ENCODE data around the gene LIN28B.
"Not testable (repeated sequence)": the region's sequence is repeated elsewhere in the genome, so short reads cannot be mapped to it uniquely, and the experiment has no call there.

LIN28B gene

DNA sequence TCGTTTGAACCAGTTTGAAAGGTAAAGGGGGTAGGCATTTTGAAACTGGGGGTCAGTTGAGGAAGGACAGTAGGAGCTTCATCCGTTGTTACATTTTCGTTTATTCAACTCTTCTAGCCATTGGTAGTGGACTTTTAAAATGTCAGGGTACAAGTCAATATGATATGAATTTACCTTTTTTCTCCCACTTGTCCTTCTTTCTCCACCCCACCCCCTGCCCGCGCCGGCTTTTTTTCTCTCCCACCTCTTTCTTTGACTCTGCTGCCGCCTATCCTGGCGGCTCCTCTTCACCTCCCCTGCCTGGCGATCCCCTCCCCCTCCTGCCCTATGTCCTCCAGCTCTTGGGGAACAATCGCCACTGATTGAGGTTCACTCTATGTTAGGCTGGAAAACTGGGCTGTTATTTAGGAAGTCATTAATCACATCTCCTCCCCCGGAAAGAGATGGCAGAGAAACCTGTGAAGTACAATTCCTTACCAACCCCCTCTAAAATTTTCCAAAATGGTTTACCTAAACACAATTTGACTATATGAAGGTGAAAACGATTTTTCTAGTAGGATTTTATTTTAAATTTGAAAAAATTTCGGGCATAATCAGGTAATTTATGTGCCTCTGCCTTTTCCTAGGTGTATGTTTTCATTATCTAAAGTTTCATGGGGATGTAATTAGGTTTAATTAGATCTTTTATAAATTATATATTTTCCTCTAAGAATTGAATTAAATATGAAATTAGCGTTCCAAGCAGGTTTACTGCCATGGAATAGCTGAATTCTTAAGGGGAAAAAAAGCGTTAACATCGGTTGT lies 778 bp upstream of the LIN28B start:
- no peak for DNase-seq (ENCODE audit: low read depth in 2 of 2)

DNA sequence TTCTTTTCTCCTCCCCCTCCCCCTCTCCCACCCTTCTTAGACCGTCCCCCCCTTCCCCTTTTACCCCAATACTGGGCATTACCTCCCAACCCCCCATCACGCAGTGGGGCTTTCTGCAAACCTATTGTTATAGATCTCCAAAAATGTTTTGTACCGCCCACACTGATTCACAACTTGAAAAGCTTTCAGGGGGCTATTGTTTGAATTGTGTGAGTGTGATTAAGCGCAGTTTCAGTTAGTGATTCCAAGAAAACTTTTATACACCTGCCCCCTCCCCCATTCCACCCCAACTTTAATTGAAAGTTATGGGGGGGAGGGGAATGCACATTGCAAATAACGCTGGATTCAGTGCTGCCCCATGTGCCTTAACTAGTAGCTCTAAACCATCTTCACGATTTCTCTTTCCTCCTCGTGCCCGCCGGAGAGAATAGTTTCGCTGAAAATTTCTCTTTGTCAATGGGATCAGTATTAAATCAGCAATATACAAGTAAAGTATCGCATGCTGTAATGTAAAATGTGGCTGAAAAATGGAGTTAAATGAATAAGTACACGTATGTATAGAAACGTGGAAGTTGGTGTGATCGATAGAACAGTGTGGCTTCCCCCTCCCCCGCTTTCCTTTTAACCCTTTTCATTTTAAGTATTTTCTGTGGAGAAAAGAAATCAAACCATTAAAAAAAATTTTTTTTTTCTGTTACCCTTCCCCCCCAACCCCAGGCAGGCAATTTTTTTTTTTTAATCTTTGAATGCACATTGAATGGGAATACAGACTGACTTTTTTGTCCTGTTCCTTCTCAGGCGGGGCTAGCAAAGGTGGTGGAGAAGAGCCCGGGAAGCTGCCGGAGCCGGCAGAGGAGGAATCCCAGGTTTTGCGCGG lies 632 bp downstream of the LIN28B start:
- no peak for DNase-seq (ENCODE audit: low read depth in 2 of 2)

DNA sequence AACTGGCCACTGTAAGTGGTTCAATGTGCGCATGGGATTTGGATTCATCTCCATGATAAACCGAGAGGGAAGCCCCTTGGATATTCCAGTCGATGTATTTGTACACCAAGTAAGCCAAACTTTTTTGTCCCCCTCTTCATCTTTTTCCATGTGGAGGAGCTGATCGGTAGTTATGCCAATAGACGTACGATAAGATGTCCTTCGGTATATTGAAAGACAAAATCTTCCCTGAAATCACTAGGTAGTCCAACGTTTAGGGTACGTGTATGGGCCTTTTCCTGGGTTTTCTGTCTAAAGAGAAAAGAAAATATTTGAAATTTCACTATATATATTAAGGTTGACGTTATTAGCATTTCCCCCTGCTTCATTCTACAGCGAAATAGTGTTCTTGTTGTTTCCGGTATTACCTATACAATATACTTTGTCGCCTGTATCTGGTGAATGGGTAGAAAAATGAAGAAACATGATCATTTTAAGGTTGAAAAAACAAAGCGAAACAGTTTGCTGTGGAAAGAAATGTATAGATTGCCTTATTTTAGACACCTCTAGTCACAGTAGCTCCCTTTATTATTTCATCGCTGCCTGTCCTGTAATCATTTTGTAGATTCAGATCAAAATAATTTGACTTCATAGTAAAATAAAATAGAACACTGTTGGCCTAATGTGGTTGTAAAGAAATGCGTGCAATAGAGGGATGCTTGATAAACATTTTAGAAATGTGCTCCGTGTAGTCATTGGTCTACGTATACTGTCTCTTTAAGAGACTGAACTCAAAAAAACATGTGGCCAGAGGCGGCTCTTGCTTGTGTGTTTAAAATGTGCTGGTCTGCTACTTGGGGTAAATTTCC lies 1.5 kb downstream of the LIN28B start:
- DNase-seq (ENCODE audit: low read depth in 2 of 2), result no peak

DNA sequence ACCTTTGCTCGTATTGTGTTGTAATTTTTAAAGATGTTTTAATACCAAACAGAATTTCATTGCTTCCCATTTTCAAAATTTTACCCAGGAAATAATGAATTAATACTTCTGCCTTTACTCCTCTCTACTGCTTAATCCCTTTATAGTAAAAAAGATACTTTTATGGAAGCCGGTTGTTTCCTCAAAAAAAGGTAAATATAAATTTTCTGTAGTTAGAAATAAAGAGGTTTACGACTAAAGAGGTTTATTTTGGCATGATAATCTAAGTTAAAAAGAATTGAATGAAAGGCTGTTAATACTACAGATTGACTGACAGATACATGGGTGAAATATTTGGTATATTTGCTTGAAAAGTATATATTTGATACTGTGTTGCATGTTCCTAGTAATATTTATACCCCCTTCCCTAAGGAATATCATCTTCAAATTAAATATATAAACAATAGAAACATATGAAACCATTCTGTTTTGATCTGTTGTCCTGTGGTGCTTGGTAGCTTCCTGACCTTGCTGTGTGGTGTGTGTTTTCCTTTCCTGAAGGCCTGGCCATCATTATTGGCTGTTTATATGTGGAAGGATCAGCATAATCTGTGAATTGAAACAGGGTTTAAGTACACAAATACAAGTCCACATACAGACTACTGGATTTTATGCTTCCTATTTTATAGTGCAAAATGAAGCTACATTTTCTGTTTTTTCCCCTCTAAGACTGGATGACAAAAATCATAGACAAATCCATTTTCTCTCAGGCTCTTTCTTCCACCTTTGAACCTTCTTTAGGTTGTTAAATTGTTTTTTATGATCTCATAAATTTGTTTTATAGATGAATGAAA lies 2.3 kb downstream of the LIN28B start:
- DNase-seq (ENCODE audit: low read depth in 2 of 2), result no peak

DNA sequence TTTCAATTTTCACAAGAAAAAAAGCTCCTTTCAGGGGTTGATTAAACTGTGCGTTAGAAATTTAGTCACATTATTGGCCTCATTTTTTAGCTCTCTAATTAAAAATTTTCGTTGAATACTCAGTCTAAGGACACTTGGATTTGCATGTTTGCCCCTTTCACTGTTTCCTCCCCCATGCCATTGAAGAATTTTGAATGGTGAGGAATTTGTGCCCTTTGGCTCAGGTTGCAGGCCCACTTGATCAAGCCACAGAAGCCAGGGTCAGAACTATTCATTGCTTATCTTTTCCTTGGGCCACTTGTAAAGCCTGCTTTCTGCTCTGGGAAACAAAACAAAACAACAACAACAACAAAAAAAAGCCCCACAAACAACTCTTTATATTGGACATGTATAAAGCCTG lies 12.2 kb downstream of the LIN28B start:
- DNase-seq (ENCODE audit: low read depth in 2 of 2), result no peak

DNA sequence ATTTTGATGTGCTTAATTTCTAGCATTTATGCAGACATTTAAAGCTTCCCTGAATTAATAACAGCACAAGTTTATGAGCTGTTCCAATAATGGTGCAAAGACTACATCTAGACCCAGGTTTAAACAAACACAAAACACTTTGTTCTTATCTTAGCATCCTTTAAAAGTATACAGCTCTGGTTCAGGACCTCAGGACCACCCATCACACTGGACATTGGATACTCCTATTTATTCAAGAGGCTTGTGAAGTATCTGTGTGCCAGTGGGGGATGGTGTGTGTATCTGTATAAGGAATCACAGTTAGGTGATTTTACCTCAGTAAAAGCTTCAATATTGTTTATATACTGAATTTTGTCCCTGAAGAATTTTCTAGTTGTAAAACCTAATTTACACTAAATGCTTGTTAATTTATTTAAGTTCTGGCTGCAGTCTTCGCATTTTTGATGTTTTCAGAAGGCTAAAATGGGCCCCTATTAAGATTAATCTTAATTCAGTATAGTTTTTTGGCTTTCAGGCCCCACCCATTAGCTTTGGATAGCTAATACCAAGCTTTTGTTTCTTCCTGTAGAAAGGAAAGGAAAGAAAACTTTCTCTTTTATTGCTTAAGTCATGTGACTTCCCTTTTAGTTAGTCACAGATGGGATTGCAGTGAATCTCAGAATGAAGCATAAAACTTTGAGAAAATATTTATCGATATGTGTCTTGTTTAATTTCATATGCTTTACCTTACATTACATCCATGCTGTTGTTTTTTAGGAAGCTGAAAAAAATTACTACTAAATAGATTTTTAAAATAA lies 13.1 kb downstream of the LIN28B start:
- DNase-seq (ENCODE audit: low read depth in 2 of 2), result no peak

DNA sequence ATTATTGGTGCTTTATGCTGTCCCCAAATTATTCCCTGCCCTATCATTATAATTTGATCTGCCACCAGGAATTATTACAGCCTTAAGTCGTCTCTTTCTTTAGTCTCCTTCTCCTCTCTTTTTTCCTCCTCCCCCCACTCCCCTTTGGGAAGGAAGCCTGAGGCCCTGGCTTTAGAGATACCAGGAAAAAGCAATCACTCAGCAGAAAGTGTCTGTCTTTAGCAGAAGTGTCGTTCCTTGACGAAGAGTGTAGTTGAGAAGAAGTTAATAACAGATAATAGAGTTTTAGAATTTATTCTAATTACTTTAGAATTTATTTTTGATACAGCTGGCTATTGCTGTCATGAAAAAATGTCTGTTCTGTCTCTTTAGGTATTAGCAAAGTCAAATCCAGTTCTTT lies 16.5 kb downstream of the LIN28B start:
- no peak for DNase-seq (ENCODE audit: low read depth in 2 of 2)

DNA sequence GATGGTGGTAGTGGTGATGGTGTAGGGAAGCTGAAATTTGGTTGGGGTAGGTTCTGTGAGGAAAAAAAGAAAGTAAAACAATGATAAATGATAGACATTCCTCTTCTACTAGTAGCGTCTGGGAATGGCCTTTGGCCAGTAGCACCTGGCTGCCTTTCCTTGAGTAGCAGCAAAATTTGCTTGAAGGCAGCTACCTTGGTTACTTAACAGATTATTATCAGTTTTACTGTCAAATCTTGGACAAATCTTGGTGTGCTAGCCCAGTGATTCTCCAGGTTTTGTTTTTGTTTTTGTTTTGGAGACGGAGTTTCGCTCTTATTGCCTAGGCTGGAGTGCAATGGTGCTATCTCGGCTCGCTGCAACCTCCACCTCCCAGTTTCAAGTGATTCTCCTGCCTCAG lies 26.4 kb downstream of the LIN28B start:
- no peak for DNase-seq (ENCODE audit: low read depth in 2 of 2)

DNA sequence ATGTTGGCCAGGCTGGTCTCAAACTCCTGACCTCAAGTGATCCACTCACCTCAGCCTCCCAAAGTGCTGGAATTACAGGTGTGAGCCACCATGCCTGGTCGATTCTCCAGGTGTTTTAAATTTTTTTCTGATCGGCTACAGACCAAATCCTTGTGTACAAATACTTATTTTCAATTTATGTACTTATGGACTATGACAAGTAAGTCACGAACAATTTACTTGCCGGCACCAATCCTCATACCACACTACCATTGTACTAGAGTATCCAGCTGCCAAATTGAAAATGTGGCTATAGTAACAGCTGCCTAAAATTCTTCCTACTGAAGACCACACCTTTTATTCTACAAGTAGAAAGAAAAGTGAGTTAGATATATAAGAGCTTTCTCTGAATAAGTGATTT lies 26.9 kb downstream of the LIN28B start:
- DNase-seq (ENCODE audit: low read depth in 2 of 2), result no peak

DNA sequence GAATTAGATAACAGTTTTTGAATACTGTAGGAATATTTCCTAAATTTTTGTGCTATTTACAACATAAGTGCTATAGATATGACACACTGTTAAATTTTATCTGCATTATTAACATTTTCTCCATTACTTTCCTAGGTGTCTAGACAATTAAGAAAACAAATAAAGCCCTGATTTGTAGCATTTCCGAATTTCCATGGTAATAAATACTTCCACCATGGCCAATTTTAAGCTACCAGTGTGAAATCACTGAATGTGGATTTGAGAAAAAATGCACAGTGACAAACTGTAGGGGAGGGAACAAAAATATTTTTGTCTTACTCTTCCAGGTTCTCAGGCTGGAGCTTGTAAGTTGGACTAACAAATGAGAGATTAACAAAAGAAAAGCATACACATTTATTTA lies 27.9 kb downstream of the LIN28B start:
- no peak for DNase-seq (ENCODE audit: low read depth in 2 of 2)

DNA sequence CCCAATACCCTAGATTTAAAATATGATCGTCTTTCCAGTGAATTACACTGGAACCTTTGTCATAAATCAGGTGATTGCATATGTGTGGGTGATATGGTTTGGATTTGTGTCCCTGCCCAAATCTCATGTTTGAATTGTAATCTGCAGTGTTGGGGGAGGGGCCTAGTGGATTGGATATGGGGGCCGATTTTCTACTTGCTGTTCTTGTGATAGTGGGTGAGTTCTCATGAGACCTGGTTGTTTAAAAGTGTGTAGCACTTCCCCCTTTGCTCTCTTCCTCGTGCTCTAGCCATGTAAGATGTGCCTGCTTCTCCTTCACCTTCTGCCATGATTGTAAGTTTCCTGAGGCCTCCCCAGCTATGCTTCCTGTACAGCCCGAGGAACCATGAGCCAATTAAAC lies 29.0 kb downstream of the LIN28B start:
- DNase-seq (ENCODE audit: low read depth in 2 of 2), result not testable (repeated sequence)

DNA sequence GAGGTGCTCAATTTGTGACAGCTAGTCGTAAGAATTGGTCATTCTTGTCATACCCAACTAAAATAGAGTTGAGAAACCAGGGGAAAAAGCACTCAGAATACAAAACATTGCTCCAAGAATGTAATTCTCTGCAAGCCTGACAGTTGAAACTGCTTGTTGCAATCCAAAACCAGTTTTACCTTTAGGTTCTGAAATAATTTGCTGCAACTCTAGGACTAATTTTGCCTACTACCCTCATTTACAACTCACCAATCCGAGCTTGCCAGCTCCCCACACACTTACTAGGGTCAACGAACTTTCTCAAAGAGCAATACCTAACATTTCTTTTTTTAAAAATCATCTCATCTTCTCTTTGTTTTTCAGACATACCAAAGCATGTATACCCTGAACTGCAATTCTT lies 29.7 kb downstream of the LIN28B start:
- no peak for DNase-seq (ENCODE audit: low read depth in 2 of 2)

DNA sequence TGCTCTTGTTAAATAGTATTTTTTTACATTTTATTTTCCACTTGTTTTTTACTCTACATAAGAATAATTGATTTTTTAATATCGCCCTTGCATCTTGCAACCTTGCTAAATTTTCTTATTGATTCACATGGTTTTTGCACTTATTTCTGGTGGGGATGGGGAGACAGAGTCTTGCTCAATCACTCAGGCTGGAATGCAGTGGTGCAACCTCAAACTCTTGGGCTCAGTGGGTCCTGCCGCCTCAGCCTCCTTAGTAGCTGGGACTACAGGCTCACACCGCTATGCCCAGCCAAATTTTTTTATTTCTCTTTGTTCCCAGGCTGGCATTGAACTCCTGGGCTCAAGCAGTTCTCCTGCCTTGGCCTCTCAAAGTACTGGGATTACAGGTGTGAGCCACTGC lies 30.3 kb downstream of the LIN28B start:
- no peak for DNase-seq (ENCODE audit: low read depth in 2 of 2)

DNA sequence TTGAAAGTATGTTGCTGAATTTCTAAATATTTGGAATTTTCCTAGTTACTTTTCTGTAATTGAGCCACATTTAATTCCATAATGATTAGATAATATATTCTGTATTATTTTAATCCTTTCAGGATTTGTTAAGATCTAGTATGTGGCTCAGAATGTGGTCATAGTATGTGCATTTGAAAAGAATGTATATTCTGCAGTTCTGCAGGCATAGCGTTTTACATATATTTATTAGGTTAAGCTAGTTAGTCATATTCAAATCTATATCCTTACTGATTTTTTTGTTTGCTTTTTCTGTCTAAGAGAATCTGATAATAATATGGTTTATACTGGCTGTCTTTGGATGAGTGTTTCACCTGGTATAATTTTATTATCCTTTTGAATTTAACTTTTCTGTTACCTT lies 33.2 kb downstream of the LIN28B start:
- DNase-seq (ENCODE audit: low read depth in 2 of 2), result no peak

DNA sequence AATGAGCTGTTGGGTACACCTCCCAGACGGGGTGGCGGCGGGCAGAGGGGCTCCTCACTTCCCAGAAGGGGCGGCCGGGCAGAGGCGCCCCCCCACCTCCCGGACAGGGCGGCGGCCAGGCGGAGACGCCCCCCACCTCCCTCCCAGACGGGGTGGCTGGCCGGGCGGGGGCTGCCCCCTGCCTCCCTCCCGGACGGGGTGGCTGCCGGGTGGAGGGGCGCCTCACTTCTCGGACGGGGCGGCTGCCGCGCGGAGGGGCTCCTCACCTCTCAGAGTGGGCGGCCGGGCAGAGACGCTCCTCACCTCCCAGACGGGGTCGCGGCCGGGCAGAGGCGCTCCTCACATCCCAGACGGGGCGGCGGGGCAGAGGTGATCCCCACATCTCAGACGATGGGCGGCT lies 34.2 kb downstream of the LIN28B start:
- DNase-seq (ENCODE audit: low read depth in 2 of 2), result not testable (repeated sequence)

DNA sequence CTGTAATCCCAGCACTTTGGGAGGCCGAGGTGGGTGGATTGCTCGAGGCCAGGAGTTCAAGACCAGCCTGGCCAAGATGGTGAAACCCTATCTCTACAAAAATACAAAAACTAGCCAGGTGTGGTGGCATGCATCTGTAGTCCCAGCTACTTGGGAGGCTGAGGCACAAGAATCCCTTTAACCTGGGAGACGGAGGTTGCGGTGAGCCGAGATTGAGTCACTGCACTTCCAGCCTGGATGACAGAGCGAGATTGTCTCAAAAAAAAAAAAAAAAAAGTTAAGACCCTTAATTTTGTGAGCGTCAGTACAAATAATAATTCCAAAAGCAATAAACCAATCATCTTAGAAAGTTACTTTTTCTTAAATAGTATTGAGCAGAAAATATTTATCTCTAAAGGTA lies 36.7 kb downstream of the LIN28B start:
- not testable (repeated sequence) for DNase-seq (ENCODE audit: low read depth in 2 of 2)

DNA sequence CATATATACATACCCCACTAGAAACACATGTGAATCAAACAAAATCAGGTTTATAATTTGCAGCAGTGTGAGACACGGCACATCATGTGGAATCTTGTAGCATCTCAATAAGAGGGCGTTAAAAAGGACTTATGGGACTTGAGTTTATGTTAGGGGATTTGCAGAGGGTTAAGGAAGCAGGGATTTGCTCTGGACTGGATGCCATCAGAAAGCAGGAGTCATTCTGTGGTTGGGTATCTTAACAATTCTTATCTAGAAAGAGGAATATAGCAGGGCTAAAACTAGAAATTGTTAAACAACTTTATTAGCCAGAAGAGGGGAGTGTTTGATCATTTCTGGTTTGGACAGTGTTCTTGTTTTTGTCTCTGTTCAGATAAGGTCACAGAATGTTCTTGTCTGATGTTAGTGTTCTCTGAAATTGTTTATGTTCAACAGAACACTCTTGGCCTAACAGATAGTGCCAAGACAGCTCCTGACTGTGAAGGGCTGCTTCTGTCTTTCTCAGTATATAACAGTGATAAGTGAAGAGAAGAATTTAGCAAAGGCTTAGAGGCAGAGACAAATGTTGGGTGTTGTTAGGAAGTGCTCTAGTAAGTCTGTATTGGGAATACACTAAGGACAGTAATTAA lies 39.2 kb downstream of the LIN28B start:
- no peak for DNase-seq (ENCODE audit: low read depth in 2 of 2)

DNA sequence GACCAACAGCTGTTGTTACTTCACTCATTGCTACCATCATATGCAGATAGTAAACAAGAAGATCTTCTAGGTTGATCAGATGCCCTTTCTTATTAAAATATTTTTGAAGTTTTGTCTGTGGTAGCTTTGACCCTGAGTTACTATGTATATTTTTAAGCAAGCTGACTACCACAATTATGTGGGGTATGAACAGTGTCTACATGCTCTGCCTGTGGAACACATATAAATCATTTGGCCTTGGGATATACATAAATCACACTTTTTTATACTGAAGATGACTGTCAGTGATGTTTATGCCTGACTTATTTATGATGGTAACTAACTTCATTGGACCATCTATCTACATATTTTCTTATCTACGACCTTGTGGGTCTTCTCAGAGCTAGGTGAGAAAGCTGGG lies 44.2 kb downstream of the LIN28B start:
- no peak for DNase-seq (ENCODE audit: low read depth in 2 of 2)

DNA sequence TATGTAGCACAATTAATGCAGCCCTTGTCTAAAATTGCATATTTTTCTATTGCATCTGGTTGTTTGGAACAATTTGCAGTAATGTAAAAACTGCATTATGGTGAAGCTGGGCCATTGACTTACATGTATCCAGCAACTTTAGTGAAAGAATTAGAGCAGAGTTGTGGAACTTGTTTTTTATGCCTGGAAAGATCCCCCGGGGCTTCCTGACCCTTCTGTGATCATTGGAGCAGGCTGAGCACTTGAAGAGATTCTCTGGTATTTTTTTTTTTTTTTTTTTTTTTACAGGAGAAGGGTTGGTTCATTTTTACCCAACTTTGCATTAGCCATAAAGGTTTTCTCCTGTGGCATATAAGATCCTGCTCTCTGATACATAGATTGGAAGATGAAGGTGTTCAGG lies 45.0 kb downstream of the LIN28B start:
- no peak for DNase-seq (ENCODE audit: low read depth in 2 of 2)

DNA sequence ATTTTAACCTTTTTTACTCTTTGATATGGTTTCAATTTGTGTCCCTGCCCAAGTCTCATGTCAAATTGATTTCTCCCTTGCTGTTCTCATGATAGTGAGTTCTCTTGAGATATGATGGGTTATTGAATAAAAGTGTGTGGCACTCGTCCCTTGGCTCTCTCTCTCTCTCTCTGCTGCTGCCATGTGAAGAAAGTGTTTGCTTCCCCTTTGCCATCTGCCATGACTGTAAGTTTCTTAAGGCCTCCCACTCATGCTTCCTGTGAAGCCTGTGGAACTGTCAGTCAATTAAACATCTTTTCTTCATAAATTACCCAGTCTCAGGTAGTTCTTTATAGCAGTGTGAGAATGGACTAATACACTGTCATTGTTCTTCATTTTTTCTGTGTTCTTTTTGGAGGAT lies 48.5 kb downstream of the LIN28B start:
- no peak for DNase-seq (ENCODE audit: low read depth in 2 of 2)

Data from activated CD8-positive, alpha-beta memory T cell treated with anti-CD3 and anti-CD28 coated beads for 4 hours (primary cell).